CD4-positive, alpha-beta T cell treated with Interleukin-2 at 100 ng/mL for 4 hours (primary cell): Measurements from ENCODE around the gene MDGA2.
"Not testable (repeated sequence)": the region's sequence is repeated elsewhere in the genome, so short reads cannot be mapped to it uniquely, and the experiment has no call there.

Experiments
- DNase-seq: peaks from one replicate; pipeline ENCODE4 v3.0.0-alpha.2; 2020; ENCODE audit warnings: low spot score

Gene MDGA2

GRCh38 chr14:46915539-46915938 is 759.9 kb downstream of the MDGA2 start:
- not testable (repeated sequence) for DNase-seq

GRCh38 chr14:46902837-46903236 is 772.6 kb downstream of the MDGA2 start:
- no peak for DNase-seq

- DNase-seq, result no peak
Measured at GRCh38 chr14:46894476-46894875, 780.9 kb downstream of the MDGA2 start.

DNA sequence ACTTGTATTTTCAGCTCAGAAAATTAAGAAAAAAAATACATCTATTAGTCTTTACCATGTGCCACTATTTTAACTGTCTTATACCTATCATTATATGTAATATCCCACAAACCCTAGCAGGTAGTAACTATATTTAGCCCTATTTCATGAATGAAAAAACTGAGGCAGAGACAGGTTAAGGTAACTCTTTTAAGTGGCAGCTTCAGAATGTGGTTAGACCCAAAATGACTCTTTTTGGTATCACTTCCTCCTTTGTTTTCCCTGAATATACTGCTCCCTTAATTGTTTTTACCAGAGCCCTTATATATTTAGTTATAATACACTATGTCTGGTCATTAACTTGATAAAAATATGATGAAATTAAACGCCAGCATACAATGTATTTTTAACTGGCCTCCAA is 788.3 kb downstream of the MDGA2 start:
- no peak for DNase-seq

- no peak for DNase-seq
Measured at GRCh38 chr14:46885566-46885965, 789.8 kb downstream of the MDGA2 start.

- DNase-seq, result no peak
Measured at GRCh38 chr14:46861753-46862152, 813.7 kb downstream of the MDGA2 start.

DNA sequence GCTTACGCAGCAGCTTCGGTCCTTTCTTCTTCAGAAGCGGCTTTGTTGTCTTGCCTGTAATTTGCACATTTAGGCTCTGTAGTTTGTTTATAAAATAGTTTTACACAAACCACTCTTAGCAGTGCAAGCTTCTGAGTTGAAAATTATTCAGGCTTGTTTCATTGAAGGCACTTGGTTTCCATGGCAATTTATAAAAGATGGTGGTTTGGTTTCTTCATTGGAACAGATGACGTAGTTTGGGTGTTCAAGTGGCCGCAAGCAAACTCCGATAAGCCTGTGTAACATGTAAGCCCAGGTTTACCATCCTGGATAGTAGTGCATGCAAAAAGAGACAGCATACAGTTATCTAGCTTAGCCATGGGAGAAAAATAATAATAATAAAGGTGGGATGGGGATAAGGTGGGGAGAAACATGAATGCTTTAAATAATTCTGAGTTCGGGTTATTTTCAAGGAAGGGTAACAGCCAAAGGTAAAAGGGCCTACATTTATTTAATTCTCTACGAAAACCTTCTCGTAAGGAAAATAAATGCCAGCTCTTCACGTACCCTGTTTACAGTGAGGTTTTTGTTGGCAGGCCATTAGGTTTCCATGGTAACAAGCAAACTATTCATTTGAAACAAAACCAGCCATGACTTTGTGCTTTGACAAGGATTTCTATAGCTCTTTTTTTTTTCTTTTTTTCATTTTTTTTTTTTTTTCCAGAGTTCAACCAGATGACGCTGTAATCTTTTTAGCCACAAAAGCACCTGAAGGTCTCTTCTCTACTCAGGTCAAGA is 834.3 kb downstream of the MDGA2 start:
- DNase-seq, result no peak

- no peak for DNase-seq
Measured at GRCh38 chr14:46820291-46820690, 855.1 kb downstream of the MDGA2 start.

GRCh38 chr14:46819117-46819516 is 856.3 kb downstream of the MDGA2 start:
- no peak for DNase-seq

GRCh38 chr14:46818147-46818546 is 857.3 kb downstream of the MDGA2 start:
- DNase-seq, result no peak

DNA sequence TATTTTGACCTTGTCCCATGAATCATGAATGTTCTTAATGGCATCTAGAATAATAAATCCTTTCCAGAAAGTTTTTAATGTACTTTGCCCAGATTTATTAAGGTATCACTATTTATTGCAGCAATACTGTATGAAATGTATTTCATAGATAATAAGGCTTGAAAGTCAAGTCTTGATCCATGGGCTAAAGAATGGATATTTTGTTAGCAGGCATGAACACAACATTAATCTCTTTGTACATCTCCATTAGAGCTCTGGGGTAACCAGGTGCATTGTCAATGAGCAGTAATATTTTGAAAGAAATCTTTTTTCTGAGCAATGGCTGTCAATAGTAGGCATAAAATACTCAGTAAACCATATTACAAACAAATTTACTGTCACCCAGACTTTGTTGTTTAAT is 882.3 kb downstream of the MDGA2 start:
- DNase-seq, result no peak
